Spinal cord (tissue), 10 donors: Measurements from ENCODE around the gene RPN1. TPM values are rescaled to one million over a fixed set of nuclear protein-coding genes. Genes with fewer than 3 reads are reported as not detected.
"Not testable (repeated sequence)": the region's sequence is repeated elsewhere in the genome, so short reads cannot be mapped to it uniquely, and the experiment has no call there.

ENCODE experiments used
- DNase-seq, 6 donors: peaks; one replicate each; pipeline versions ENCODE4 v3.0.0 to v3.0.0-alpha.2; 2013 to 2015; ENCODE audit warnings: low spot score in 6 of 6, low read depth in 4 of 6
- H3K27ac ChIP-seq: one replicate; pipeline ENCODE4 v1.5.1; 2013; ENCODE audit warnings: low read depth, low read length, control low read depth
- H3K27me3 ChIP-seq: one replicate; pipeline ENCODE4 v1.6.1; 2013; ENCODE audit warnings: low read length; ENCODE audit not compliant: control insufficient read depth, insufficient read depth
- H3K36me3 ChIP-seq: one replicate; pipeline ENCODE4 v1.6.1; 2013; ENCODE audit warnings: low read length; ENCODE audit not compliant: control insufficient read depth, insufficient read depth
- H3K4me1 ChIP-seq: one replicate; pipeline ENCODE4 v1.6.1; 2013; ENCODE audit warnings: low read length; ENCODE audit not compliant: control insufficient read depth, insufficient read depth
- H3K4me3 ChIP-seq: one replicate; pipeline ENCODE4 v1.5.1; 2013; ENCODE audit warnings: low read depth, low read length, control low read depth
- H3K9me3 ChIP-seq: one replicate; pipeline ENCODE4 v1.6.1; 2013; ENCODE audit warnings: low read length; ENCODE audit not compliant: control insufficient read depth, insufficient read depth
- WGBS: methylation state at CpG from one replicate; pipeline ENCODE4 v1.1.5; 2013; ENCODE audit warnings: missing lambda C conversion rate; ENCODE audit not compliant: insufficient coverage; 5-methylcytosine and 5-hydroxymethylcytosine counted together
- polyA plus RNA-seq, 2 donors: library from polyadenylated mRNA; unstranded; fragments of 120-200 nt; gene quantifications; one replicate each; pipeline ENCODE4 v1.2.1, GENCODE V29; 2013; ENCODE audit not compliant: insufficient read length in 2 of 2
- total RNA-seq, 2 donors: library from RNA; depleted of rRNA in 1 of 2; stranded (reverse); fragments of 120-200 nt in 1 of 2; fragments of >200 nt in 1 of 2; gene quantifications; one replicate each; pipeline versions ENCODE4 v1.2.3 to v1.2.4, GENCODE V29; 2013 to 2014
- donor health status: healthy.

RPN1 gene
- total and polyA plus RNA-seq, 4 donors: 142 to 260 (median 198) TPM

- not testable (repeated sequence) for H3K4me1 ChIP-seq, H3K27me3 ChIP-seq, H3K4me3 ChIP-seq, H3K36me3 ChIP-seq, H3K9me3 ChIP-seq, H3K27ac ChIP-seq
- DNase-seq: peak in 2 of 6 donors; percentile 10 to 38
- WGBS: 50% methylated on average over 22 of the region's 24 CpGs
Measured at GRCh38 chr3:128653993-128654805, 3.6 kb upstream of the RPN1 start.

- H3K4me1 ChIP-seq, H3K4me3 ChIP-seq, DNase-seq, H3K36me3 ChIP-seq, H3K27me3 ChIP-seq, H3K27ac ChIP-seq, H3K9me3 ChIP-seq: not testable (repeated sequence)
- WGBS: 61% methylated on average over 40 of the region's 43 CpGs
Measured at GRCh38 chr3:128653383-128653992, 2.9 kb upstream of the RPN1 start.

DNA sequence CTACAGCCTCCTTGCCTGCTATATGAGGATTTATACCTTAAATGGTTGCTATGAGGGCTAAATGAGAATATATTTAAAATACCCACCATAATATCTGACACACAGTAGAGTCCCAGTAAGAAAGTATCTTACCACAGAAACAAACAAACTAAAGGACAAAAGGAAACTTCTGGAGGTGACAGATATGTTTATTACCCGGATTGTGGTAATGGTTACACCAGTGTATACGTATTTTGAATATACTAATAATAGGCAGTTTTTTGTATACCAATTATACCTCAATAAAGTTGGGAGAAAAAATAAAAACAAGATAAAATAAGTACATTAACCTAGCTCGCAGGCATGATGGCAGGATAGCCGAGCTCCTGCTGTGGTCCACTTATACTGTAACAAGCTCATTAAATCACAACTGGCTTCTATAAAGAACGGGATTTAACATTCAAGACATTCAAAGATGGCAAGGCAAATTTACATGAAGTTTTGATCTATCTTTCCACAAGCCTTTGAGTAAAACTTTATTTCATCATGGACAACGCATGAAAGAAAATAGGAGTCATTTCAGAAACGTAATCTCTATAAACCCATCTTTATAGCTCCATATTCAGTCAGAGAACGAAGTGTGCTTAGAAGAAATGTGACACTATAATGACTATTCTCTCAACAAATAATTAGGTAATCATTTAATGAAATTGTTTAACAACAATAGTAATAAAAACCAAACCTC is 1.5 kb downstream of the RPN1 start:
- H3K4me3 ChIP-seq: peak overlapping the region; percentile 81
- H3K4me1 ChIP-seq: peaks cover 3% of the 10 kb centered on the region
- H3K9me3 ChIP-seq: no peaks in the 10 kb centered on the region
- 0% methylated on average over 1 of the region's 8 CpGs for WGBS
- H3K27ac ChIP-seq: no peak overlapping the region
- H3K36me3 ChIP-seq: peaks cover 5% of the 10 kb centered on the region
- no peaks in the 10 kb centered on the region for H3K27me3 ChIP-seq
- no peak for DNase-seq

DNA sequence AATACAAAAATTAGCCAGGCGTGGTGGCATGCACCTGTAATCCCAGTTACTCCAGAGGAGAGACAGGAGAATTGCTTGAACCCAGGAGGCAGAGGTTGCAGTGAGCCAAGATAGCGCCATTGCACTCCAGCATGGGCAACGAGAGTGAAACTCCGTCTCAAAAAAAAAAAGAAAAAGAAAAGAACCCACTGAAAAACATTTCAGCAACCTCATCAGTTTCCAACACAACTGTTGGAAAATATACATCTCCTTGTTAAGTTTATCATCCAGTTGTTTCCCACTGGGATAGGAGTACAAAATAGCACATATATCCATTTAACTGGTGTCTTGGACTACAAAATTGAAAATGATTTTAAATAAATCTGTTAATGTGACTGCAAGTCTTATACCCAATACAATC is 2.2 kb downstream of the RPN1 start:
- 83% methylated on average over 1 of the region's 4 CpGs for WGBS
- H3K27ac ChIP-seq: no peak overlapping the region
- no peak overlapping the region for H3K4me3 ChIP-seq

GRCh38 chr3:128647307-128647706 is 3.3 kb downstream of the RPN1 start:
- DNase-seq: no peak

More for the DNA sequence above, 2.2 kb downstream of the RPN1 start:
- Histone ChIP-seq H3K9me3 (no peaks in the 10 kb centered on the region), H3K36me3 (peaks cover 11% of the 10 kb centered on the region), H3K27me3 (no peaks in the 10 kb centered on the region), H3K4me1 (peaks cover 3% of the 10 kb centered on the region)
- DNase-seq: no peak

DNA sequence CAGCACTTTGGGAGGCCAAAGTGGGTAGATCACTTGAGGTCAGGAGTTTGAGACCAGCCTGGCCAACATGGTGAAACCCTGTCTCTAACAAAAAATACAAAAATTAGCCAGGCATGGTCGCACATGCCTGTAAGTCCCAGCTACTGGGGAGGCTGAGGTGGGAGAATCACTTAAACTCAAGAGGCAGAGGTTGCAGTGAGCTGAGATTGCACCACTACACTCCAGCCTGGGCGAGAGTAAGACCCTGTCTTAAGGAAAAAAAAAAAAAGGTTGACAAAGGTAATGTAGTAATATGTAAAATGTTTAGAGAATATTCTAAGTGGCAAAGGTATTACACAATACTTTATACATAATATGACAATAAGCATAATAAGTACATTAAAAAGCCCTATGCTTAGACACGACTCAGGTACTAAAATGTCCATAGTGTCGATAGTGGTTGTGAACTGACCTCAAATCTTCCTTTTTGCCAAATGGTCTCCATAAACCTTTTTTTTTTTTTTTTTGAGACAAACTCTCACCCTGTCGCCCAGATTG is 16.5 kb downstream of the RPN1 start:
- Histone ChIP-seq H3K4me3 (no peak overlapping the region), H3K4me1 (no peaks in the 10 kb centered on the region), H3K27me3 (no peaks in the 10 kb centered on the region), H3K9me3 (no peaks in the 10 kb centered on the region), H3K27ac (no peak overlapping the region), H3K36me3 (peaks cover 45% of the 10 kb centered on the region)
- 100% methylated on average over 2 of the region's 5 CpGs for WGBS
- no peak for DNase-seq

More at GRCh38 chr3:128647307-128647706, 3.3 kb downstream of the RPN1 start:
- Histone ChIP-seq H3K4me3 (no peak overlapping the region), H3K4me1 (peaks cover 3% of the 10 kb centered on the region), H3K36me3 (peaks cover 20% of the 10 kb centered on the region), H3K9me3 (no peaks in the 10 kb centered on the region), H3K27me3 (no peaks in the 10 kb centered on the region), H3K27ac (no peak overlapping the region)
- WGBS: 100% methylated on average over 2 of the region's 3 CpGs

DNA sequence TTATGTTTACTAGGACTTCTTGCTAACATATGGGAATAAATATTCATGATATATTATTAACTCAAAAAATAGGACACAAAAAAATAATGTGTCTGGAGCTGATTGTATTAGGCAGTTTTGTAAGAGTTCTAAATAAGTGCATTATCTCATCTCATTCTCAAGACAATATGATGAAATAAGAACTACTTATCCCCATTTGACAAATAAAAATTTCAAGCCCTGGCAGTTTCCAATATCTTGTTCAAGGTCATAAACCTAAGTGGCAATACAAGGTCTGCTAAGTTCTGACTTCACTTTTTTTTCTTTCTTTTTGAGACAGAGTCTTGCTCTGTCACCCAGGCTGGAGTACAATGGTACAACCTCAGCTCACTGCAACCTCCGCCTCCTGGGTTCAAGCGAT is 18.3 kb downstream of the RPN1 start:
- no CpG with 5 or more reads among the region's 2 CpGs for WGBS
- no peak overlapping the region for H3K4me3 ChIP-seq
- DNase-seq: no peak
- H3K27me3 ChIP-seq: no peaks in the 10 kb centered on the region
- H3K27ac ChIP-seq: no peak overlapping the region
- no peaks in the 10 kb centered on the region for H3K9me3 ChIP-seq
- H3K36me3 ChIP-seq: peaks cover 56% of the 10 kb centered on the region
- H3K4me1 ChIP-seq: no peaks in the 10 kb centered on the region

GRCh38 chr3:128629936-128630335 is 20.7 kb downstream of the RPN1 start:
- Histone ChIP-seq H3K27me3 (no peaks in the 10 kb centered on the region), H3K36me3 (peaks cover 67% of the 10 kb centered on the region), H3K9me3 (no peaks in the 10 kb centered on the region), H3K4me3 (no peak overlapping the region), H3K27ac (no peak overlapping the region), H3K4me1 (no peaks in the 10 kb centered on the region)
- DNase-seq: no peak
- WGBS: 100% methylated on average over 1 of the region's 7 CpGs

DNA sequence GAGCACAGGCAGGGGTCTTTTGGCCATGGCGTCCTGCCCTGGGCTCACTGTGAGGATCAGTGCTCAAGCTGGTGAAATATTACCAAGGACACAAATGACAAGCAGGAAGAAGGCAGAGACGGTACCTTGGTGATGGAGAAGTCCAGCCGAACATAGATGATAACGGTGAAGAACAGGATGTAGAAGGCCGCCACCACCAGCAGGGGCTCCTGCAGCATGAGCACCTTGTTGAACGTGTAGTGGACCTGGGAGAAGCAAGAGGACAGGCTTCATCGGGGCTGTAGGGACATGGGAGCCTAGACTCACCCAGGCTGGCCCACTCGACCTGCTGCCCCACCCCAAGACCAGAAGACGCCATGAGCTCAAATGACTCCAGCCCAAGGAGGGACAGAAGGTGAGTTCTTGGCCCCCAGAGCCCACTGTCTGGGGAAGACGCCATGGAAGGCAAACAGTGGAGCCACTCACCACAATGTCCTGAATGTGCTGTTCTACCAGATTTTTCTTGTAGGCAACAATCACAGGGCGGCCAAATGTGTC is 25.1 kb downstream of the RPN1 start:
- WGBS: 92% methylated on average over 10 of the region's 11 CpGs

More for the DNA sequence above, 25.1 kb downstream of the RPN1 start:
- DNase-seq: no peak
- Histone ChIP-seq H3K4me3 (no peak overlapping the region), H3K9me3 (no peaks in the 10 kb centered on the region), H3K4me1 (no peaks in the 10 kb centered on the region), H3K27me3 (no peaks in the 10 kb centered on the region), H3K27ac (no peak overlapping the region), H3K36me3 (peaks cover 80% of the 10 kb centered on the region)
